Brain microvascular endothelial cell (primary cell): ENCODE results near the gene GALNT18.

ENCODE experiments used
- DNase-seq: peaks from one replicate; pipeline ENCODE4 v3.0.0-alpha.2; 2020
- H3K27ac ChIP-seq: fragments of 250-450 bp; sonication (Bioruptor Pico); 2 replicates; pipeline ENCODE4 v1.5.1; 2020; ENCODE audit warnings: mild to moderate bottlenecking, moderate library complexity
- H3K27me3 ChIP-seq: fragments of 250-450 bp; sonication (Bioruptor Pico); replicated peaks from 2 replicates; pipeline ENCODE4 v1.5.1; 2020; ENCODE audit warnings: mild to moderate bottlenecking
- H3K36me3 ChIP-seq: fragments of 250-450 bp; sonication (Bioruptor Pico); replicated peaks from 2 replicates; pipeline ENCODE4 v1.5.1; 2020; ENCODE audit warnings: mild to moderate bottlenecking
- H3K4me3 ChIP-seq: 2 replicates; pipeline ENCODE4 v1.5.1; 2011; ENCODE audit warnings: low read depth, mild to moderate bottlenecking, control low read depth, low read length, moderate library complexity
- CTCF ChIP-seq: IDR thresholded peaks from 2 replicates; pipeline ENCODE4 v1.5.1; 2011; ENCODE audit warnings: low read depth, mild to moderate bottlenecking, moderate library complexity, low read length, control low read depth, inconsistent platforms; ENCODE audit errors: missing control alignments
- in situ Hi-C: cut with HindIII; loops from 2 replicates; pipeline ENCODE4 v1.10.0; 2017; ENCODE audit warnings: low sequenced_read_pairs, low pct_ligation_motif_present

Gene GALNT18

DNA sequence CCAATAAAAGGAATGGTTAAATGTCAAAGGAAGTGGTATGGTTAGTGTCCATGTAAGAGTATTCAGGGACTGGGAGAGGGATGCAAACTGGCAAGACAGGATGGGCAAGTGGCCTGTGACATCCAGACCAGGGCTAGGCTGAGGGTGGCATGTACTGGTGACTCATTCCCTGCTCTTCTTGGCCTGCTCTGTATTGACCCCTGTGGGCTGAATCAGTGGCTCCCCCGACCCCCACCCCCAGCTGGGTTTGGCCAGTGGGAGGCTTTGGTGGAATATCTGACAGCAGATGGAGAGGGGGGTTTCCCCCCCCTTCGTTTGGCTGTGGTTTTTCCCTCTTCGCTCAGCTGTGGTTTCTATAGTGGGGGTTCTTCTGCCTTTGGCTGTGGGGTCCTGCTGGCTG lies 356.5 kb downstream of the GALNT18 start:
- Histone ChIP-seq H3K36me3 (no peaks in the 10 kb centered on the region), H3K27me3 (no peaks in the 10 kb centered on the region), H3K27ac (no peak overlapping the region), H3K4me3 (no peak overlapping the region)
- in situ Hi-C loops = no loop called here
- TF ChIP-seq CTCF = no peak
- DNase-seq = no peak

DNA sequence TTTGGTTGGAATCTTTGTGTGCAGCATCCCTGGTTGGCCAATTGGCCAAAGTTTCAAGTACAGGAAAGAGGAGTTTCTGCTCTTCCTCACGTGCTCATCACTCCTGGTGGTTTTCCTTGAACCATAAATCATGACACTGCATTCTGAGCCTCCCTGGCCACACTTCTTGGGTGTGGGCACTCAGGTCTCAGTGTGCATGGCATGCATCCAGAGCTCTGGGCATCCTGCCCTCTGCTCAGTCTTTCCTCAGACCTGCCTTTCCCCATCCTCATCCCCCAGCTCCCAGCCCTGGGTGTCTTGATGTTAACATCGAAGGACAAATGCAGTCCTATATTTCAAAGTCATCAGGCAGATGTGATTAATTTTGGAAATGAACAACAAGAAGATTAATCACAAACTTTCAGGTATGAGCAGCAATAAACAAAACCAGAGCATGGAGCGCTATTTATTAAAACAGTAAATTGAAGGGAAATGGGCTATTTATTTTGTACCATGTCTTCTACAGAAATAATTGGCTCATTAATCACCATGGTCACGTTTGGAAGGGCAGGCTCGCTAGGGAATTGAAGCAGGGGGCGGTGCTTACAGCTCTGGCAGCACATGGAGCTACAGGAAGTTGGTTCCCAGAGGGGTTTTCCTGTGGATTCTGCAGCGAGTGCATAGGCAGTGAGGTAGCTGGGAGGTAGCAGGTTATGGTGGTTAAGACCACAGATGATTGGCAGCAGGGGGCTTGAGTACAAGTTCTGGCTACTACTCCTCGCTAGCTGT lies 358.4 kb downstream of the GALNT18 start:
- no peak for TF ChIP-seq CTCF
- H3K27ac ChIP-seq = no peak overlapping the region
- H3K4me3 ChIP-seq = no peak overlapping the region
- peak; percentile 4 for DNase-seq
- H3K27me3 ChIP-seq = no peaks in the 10 kb centered on the region
- no peaks in the 10 kb centered on the region for H3K36me3 ChIP-seq
- in situ Hi-C loops = no loop called here

DNA sequence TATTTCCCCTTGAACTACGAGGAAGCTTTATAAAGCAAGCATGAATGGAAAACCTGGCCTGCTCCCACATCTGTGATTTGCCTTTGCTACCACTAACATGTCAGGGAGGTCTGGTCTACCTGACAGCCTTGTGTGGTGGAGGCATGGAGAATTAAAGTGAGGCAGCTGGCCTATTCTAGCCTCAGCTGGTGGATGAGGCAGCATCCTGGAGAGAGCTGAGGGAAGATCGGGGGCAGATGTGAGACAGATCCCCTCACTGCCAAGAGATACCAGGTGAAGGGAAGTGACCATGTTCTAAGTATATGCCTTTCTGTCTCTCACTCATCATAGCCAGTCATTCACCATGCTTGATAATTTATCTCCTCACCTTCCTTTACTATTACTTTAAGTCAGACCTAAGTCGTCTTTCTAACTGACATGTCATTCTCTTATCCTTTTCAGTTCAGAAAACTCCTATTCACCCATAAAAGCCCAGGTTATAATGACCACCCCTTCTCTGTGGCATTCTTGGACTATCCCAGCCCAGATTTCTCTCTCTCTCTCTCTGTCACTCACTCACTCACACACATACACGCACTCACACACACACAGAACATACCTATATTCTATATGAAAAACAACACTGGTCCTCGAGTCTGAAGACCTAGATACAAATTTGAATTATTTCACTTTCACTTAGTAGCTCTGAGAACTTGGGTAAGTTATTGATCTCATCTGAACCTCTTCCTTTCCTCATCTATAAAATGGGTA lies 359.5 kb downstream of the GALNT18 start:
- H3K27ac ChIP-seq = no peak overlapping the region
- DNase-seq = no peak
- in situ Hi-C loops = no loop called here
- no peaks in the 10 kb centered on the region for H3K36me3 ChIP-seq
- TF ChIP-seq CTCF = no peak
- no peaks in the 10 kb centered on the region for H3K27me3 ChIP-seq
- H3K4me3 ChIP-seq = no peak overlapping the region

DNA sequence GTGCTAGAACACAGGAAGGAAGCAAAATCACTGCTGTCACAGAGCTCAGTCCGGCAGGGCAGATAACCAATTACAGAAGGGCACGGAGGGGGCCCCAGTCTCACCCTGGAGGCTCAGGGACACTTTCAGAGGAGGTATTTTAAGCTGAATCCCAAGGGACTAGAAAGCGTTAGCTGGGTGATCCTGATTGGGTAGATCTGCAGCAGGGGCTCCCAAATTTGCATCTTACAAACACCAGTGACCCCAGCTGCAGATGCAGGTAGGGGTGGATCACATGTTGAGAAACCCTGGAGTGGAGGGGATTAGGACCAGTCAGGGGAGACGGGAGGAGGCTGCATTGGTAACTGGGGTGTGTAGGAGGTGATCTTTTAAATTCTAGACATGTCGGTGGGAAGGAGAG lies 360.2 kb downstream of the GALNT18 start:
- no peak for DNase-seq
- in situ Hi-C loops = no loop called here
- Histone ChIP-seq H3K36me3 (no peaks in the 10 kb centered on the region), H3K27ac (no peak overlapping the region), H3K4me3 (no peak overlapping the region), H3K27me3 (no peaks in the 10 kb centered on the region)
- TF ChIP-seq CTCF = no peak

- no peak for TF ChIP-seq CTCF
- Histone ChIP-seq H3K4me3 (no peak overlapping the region), H3K27ac (no peak overlapping the region), H3K36me3 (no peaks in the 10 kb centered on the region), H3K27me3 (no peaks in the 10 kb centered on the region)
- in situ Hi-C loops = no loop called here
- no peak for DNase-seq
Measured at GRCh38 chr11:11260903-11261302, 360.9 kb downstream of the GALNT18 start.
